H9 (cell line): Measurements from ENCODE around the gene IRF2BPL. TPM values are rescaled to one million over a fixed set of nuclear protein-coding genes. Genes with fewer than 3 reads are reported as not detected.

ENCODE experiments used
- DNase-seq: peaks from one replicate; pipeline ENCODE4 v3.0.0-alpha.2; 2017
- H2AFZ ChIP-seq: one replicate; pipeline ENCODE4 v1.6.1; 2013; ENCODE audit warnings: mild to moderate bottlenecking, low read length, control low read depth, moderate library complexity
- H2AK5ac ChIP-seq: 2 replicates; pipeline ENCODE4 v1.6.1; 2013; ENCODE audit warnings: low read length, control low read depth, mixed read lengths; ENCODE audit not compliant: insufficient read length
- H2BK120ac ChIP-seq: one replicate; pipeline ENCODE4 v1.6.1; 2013; ENCODE audit warnings: low read depth, mild to moderate bottlenecking, low read length, control low read depth, inconsistent platforms; ENCODE audit not compliant: poor library complexity, severe bottlenecking
- H2BK12ac ChIP-seq: 2 replicates; pipeline ENCODE4 v1.6.1; 2013; ENCODE audit warnings: low read length, control low read depth, mixed read lengths, low read depth; ENCODE audit not compliant: insufficient read length
- H2BK15ac ChIP-seq: 2 replicates; pipeline ENCODE4 v1.6.1; 2013; ENCODE audit warnings: low read depth, low read length, control low read depth
- H2BK20ac ChIP-seq: one replicate; pipeline ENCODE4 v1.6.1; 2013; ENCODE audit warnings: low read depth, mild to moderate bottlenecking, low read length, control low read depth, inconsistent platforms; ENCODE audit not compliant: poor library complexity, severe bottlenecking
- H2BK5ac ChIP-seq: 2 replicates; pipeline ENCODE4 v1.6.1; 2013; ENCODE audit warnings: low read length, control low read depth, mixed read lengths; ENCODE audit not compliant: insufficient read length
- H3K14ac ChIP-seq: 2 replicates; pipeline ENCODE4 v1.6.1; 2013; ENCODE audit warnings: low read length, control low read depth; ENCODE audit not compliant: insufficient read depth
- H3K18ac ChIP-seq: 2 replicates; pipeline ENCODE4 v1.6.1; 2013; ENCODE audit warnings: low read depth, mild to moderate bottlenecking, mixed read lengths, low read length, control low read depth; ENCODE audit not compliant: insufficient read length
- H3K23ac ChIP-seq: 2 replicates; pipeline ENCODE4 v1.6.1; 2013; ENCODE audit warnings: low read length, control low read depth, mixed read lengths, low read depth; ENCODE audit not compliant: insufficient read length
- H3K23me2 ChIP-seq: 2 replicates; pipeline ENCODE4 v1.6.1; 2013; ENCODE audit warnings: low read depth, mild to moderate bottlenecking, mixed read lengths, low read length, control low read depth; ENCODE audit not compliant: insufficient read length, poor library complexity, severe bottlenecking
- H3K27ac ChIP-seq: 2 replicates; pipeline ENCODE4 v1.5.1; 2013; ENCODE audit warnings: low read length, control low read depth, mixed read lengths, low read depth; ENCODE audit not compliant: insufficient read length
- H3K27me3 ChIP-seq: 2 replicates; pipeline ENCODE4 v1.6.1; 2013; ENCODE audit warnings: low read length, control low read depth, inconsistent platforms; ENCODE audit not compliant: insufficient read depth
- H3K4ac ChIP-seq: 2 replicates; pipeline ENCODE4 v1.6.1; 2013; ENCODE audit warnings: low read depth, mild to moderate bottlenecking, control low read depth, inconsistent platforms, low read length, moderate library complexity
- H3K4me1 ChIP-seq: 2 replicates; pipeline ENCODE4 v1.6.1; 2013; ENCODE audit warnings: low read length, control low read depth, inconsistent platforms; ENCODE audit not compliant: insufficient read depth
- H3K4me2 ChIP-seq: 2 replicates; pipeline ENCODE4 v1.6.1; 2013; ENCODE audit warnings: low read length, control low read depth, mixed read lengths; ENCODE audit not compliant: insufficient read length, insufficient read depth
- H3K56ac ChIP-seq: 2 replicates; pipeline ENCODE4 v1.6.1; 2013; ENCODE audit warnings: low read depth, mild to moderate bottlenecking, mixed read lengths, low read length, control low read depth; ENCODE audit not compliant: insufficient read length
- H3K79me1 ChIP-seq: 2 replicates; pipeline ENCODE4 v1.6.1; 2013; ENCODE audit warnings: low read depth, mild to moderate bottlenecking, moderate library complexity, low read length, control low read depth, inconsistent platforms; ENCODE audit not compliant: insufficient read depth, poor library complexity, severe bottlenecking
- H3K79me2 ChIP-seq: 2 replicates; pipeline ENCODE4 v1.6.1; 2013; ENCODE audit warnings: low read length, control low read depth, inconsistent platforms; ENCODE audit not compliant: insufficient read depth
- H3K9ac ChIP-seq: 2 replicates; pipeline ENCODE4 v1.6.1; 2013; ENCODE audit warnings: low read length, control low read depth, mixed read lengths; ENCODE audit not compliant: insufficient read length; ENCODE audit errors: extremely low read depth
- H3K9me3 ChIP-seq: one replicate; pipeline ENCODE4 v1.6.1; 2013; ENCODE audit warnings: low read depth, low read length, inconsistent platforms; ENCODE audit not compliant: control insufficient read depth
- H3T11ph ChIP-seq: one replicate; pipeline ENCODE4 v1.6.1; 2013; ENCODE audit warnings: mild to moderate bottlenecking, low read length, control low read depth, inconsistent platforms
- H4K20me1 ChIP-seq: one replicate; pipeline ENCODE4 v1.6.1; 2013; ENCODE audit not compliant: control insufficient read depth, insufficient read length, insufficient read depth
- H4K5ac ChIP-seq: 2 replicates; pipeline ENCODE4 v1.6.1; 2013; ENCODE audit warnings: low read depth, mild to moderate bottlenecking, mixed read lengths, low read length, control low read depth; ENCODE audit not compliant: insufficient read length
- H4K8ac ChIP-seq: replicated peaks from 2 replicates; pipeline ENCODE4 v1.6.1; 2013; ENCODE audit warnings: low read length, control low read depth, mixed read lengths, low read depth; ENCODE audit not compliant: insufficient read length
- H4K91ac ChIP-seq: 2 replicates; pipeline ENCODE4 v1.6.1; 2013; ENCODE audit warnings: low read depth, mild to moderate bottlenecking, moderate library complexity, mixed read lengths, low read length, control low read depth; ENCODE audit not compliant: insufficient read length
- H3K27ac Mint-ChIP-seq, 3 experiments: 2 replicates in 2 of 3; 3 replicates in 1 of 3; pipeline ENCODE4 v1.8.0; 2020 to 2021; ENCODE audit warnings: mixed read lengths in 3 of 3, mild to moderate bottlenecking in 1 of 3, moderate library complexity in 1 of 3
- H3K27me3 Mint-ChIP-seq: 2 replicates; pipeline ENCODE4 v1.8.0; 2021; ENCODE audit warnings: low read depth, mild to moderate bottlenecking, moderate library complexity, mixed read lengths
- H3K36me3 Mint-ChIP-seq, 3 experiments: 2 replicates in 2 of 3; 3 replicates in 1 of 3; pipeline ENCODE4 v1.8.0; 2020 to 2021; ENCODE audit warnings: low read depth in 3 of 3, mixed read lengths in 3 of 3; ENCODE audit not compliant: insufficient read depth in 1 of 3
- H3K4me1 Mint-ChIP-seq, 2 experiments: 2 replicates each; pipeline ENCODE4 v1.8.0; 2020; ENCODE audit warnings: mixed read lengths in 2 of 2
- H3K4me3 Mint-ChIP-seq, 2 experiments: 2 replicates in 1 of 2; 3 replicates in 1 of 2; pipeline ENCODE4 v1.8.0; 2020 to 2021; ENCODE audit warnings: mild to moderate bottlenecking in 2 of 2, mixed read lengths in 2 of 2, moderate library complexity in 1 of 2
- H3K9me3 Mint-ChIP-seq, 2 experiments: 2 replicates in 1 of 2; 3 replicates in 1 of 2; pipeline ENCODE4 v1.8.0; 2020; ENCODE audit warnings: mild to moderate bottlenecking in 2 of 2, mixed read lengths in 2 of 2, moderate library complexity in 1 of 2
- WGBS: extraction: QIAGEN DNeasy Blood & Tissue Kit; methylation state at CpG from one replicate; pipeline ENCODE4 v1.1.7; 2013; ENCODE audit warnings: missing lambda C conversion rate, low lambda C conversion rate, mixed read lengths; ENCODE audit not compliant: insufficient read length; ENCODE audit errors: extremely low coverage; 5-methylcytosine and 5-hydroxymethylcytosine counted together
- total RNA-seq: library from RNA; stranded (reverse); gene quantifications from 2 replicates; pipeline ENCODE4 v1.2.1, GENCODE V29; 2021
- TF ChIP-seq, protein P1 (sequence below): fragments of 200-600 bp; sonication (generic); conservative IDR thresholded peaks from 3 replicates; pipeline ENCODE4 v1.8.0; 2021; ENCODE audit warnings: antibody characterized with exemption, mild to moderate bottlenecking

Gene IRF2BPL
- total RNA-seq, 1 experiment from 2014 or later = 59.0 TPM

DNA sequence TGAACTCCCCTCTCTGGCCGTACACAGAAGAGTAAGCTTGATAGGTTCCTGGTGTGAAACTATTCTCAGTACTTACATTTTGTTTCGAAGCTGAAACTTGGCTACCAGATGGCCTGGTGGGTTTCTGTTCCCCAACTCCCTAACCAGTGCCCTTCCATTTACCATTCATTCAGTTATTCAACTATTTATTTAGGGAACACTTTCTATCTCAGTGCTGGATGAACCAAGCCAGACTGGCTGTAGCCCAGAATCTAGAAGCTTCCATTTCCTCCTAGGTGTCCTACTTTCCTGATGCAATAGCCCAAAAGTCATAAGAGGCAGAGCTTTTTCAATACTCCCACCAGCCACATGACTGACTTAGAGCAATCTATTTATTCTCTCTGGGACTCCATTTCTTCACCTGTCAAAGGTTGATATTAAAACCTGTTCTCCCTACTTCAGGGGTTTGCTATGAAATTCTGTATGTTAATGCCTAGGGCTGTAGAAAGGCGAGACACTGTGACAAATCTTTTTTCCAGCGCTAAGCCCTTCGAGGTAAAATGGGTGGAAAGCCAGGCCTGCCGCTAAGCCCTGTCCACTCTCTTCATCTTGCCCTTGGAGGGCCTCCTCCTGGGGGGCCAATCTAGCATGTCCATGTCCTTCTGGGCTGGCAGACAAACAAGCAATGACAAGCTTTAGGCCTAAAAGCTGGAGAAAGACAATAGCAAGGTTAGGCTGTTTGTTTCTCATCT, 8.1 kb upstream of the IRF2BPL start:
- Histone ChIP-seq H3K14ac (no peak overlapping the region), H3K4me1 (peaks cover 17% of the 10 kb centered on the region; the same call in 1 of the 2 replicates), H2AK5ac (no peak overlapping the region), H3K9ac (no peak overlapping the region), H2AFZ (no peak overlapping the region), H3K79me2 (no peaks in the 10 kb centered on the region), H2BK15ac (no peak overlapping the region), H3K18ac (no peak overlapping the region), H3K79me1 (no peaks in the 10 kb centered on the region), H4K20me1 (peaks cover 3% of the 10 kb centered on the region), H2BK5ac (no peak overlapping the region), H4K91ac (no peak overlapping the region), H3K4me2 (no peak overlapping the region), H3K23ac (no peak overlapping the region), H4K8ac (no peak overlapping the region), H3K23me2 (peaks cover 26% of the 10 kb centered on the region), H3K27ac (no peak overlapping the region), H3T11ph (no peak overlapping the region), H3K4ac (no peak overlapping the region), H3K27me3 (no peaks in the 10 kb centered on the region), H2BK20ac (no peak overlapping the region), H4K5ac (no peak overlapping the region), H2BK120ac (no peak overlapping the region), H3K9me3 (no peaks in the 10 kb centered on the region), H3K56ac (no peak overlapping the region), H2BK12ac (peak overlapping the region; percentile 37)
- WGBS = no CpG with 5 or more reads among the region's 6 CpGs
- TF ChIP-seq, protein P1, sequence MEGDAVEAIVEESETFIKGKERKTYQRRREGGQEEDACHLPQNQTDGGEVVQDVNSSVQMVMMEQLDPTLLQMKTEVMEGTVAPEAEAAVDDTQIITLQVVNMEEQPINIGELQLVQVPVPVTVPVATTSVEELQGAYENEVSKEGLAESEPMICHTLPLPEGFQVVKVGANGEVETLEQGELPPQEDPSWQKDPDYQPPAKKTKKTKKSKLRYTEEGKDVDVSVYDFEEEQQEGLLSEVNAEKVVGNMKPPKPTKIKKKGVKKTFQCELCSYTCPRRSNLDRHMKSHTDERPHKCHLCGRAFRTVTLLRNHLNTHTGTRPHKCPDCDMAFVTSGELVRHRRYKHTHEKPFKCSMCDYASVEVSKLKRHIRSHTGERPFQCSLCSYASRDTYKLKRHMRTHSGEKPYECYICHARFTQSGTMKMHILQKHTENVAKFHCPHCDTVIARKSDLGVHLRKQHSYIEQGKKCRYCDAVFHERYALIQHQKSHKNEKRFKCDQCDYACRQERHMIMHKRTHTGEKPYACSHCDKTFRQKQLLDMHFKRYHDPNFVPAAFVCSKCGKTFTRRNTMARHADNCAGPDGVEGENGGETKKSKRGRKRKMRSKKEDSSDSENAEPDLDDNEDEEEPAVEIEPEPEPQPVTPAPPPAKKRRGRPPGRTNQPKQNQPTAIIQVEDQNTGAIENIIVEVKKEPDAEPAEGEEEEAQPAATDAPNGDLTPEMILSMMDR = no peak
- 0 out of 5 replicates have a peak overlapping the region, but pooled peaks of 1 of the 2 experiments have one; percentile 2 for H3K4me3 Mint-ChIP-seq
- peaks cover 17% of the 10 kb centered on the region for H3K27me3 Mint-ChIP-seq
- H3K36me3 Mint-ChIP-seq = no peaks in the 10 kb centered on the region; a peak in 1 of 7 replicates
- DNase-seq = no peak
- H3K27ac Mint-ChIP-seq = no peak overlapping the region
- H3K9me3 Mint-ChIP-seq = no peaks in the 10 kb centered on the region; a peak in 1 of 5 replicates
- peaks cover 68 to 72% of the 10 kb centered on the region in 2 experiments for H3K4me1 Mint-ChIP-seq
